Suprapubic skin (tissue), 4 donors: ENCODE data around the gene REG4.

Experiments used
- EP300 ChIP-seq: sonication (generic); formaldehyde crosslinking; IDR thresholded peaks from one replicate; pipeline ENCODE4 v1.6.1; 2017; ENCODE audit warnings: antibody characterized with exemption
- POLR2A ChIP-seq, 2 donors: fragments of 450-650 bp; IDR thresholded peaks; one replicate each; pipeline ENCODE4 v1.6.1; 2017; ENCODE audit warnings: antibody characterized with exemption in 2 of 2, mild to moderate bottlenecking in 2 of 2, moderate library complexity in 2 of 2
- POLR2AphosphoS5 ChIP-seq, 3 donors: sonication (generic); formaldehyde crosslinking; IDR thresholded peaks; one replicate each; pipeline ENCODE4 v1.6.1; 2017; ENCODE audit warnings: antibody characterized with exemption in 3 of 3
- TF ChIP-seq, protein P1 (sequence below), 2 donors: fragments of 200-600 bp in 1 of 2; fragments of 450-650 bp in 1 of 2; sonication (generic) in 1 of 2; IDR thresholded peaks; one replicate each; pipeline ENCODE4 v1.5.1; 2016 to 2019; ENCODE audit warnings: antibody characterized with exemption in 2 of 2, mild to moderate bottlenecking in 1 of 2, moderate library complexity in 1 of 2

GRCh38 chr1:119781434-119782210 is 29.6 kb downstream of the REG4 start:
- TF ChIP-seq, protein P1, sequence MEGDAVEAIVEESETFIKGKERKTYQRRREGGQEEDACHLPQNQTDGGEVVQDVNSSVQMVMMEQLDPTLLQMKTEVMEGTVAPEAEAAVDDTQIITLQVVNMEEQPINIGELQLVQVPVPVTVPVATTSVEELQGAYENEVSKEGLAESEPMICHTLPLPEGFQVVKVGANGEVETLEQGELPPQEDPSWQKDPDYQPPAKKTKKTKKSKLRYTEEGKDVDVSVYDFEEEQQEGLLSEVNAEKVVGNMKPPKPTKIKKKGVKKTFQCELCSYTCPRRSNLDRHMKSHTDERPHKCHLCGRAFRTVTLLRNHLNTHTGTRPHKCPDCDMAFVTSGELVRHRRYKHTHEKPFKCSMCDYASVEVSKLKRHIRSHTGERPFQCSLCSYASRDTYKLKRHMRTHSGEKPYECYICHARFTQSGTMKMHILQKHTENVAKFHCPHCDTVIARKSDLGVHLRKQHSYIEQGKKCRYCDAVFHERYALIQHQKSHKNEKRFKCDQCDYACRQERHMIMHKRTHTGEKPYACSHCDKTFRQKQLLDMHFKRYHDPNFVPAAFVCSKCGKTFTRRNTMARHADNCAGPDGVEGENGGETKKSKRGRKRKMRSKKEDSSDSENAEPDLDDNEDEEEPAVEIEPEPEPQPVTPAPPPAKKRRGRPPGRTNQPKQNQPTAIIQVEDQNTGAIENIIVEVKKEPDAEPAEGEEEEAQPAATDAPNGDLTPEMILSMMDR (IDR thresholded peaks at IDR 0.05) = no peak
- no peak for TF ChIP-seq POLR2A (IDR thresholded peaks at IDR 0.05)
- TF ChIP-seq EP300 = no peak
- no peak for TF ChIP-seq POLR2AphosphoS5 (IDR thresholded peaks at IDR 0.05)
